HG03354 (cell line): Measurements from ENCODE around the gene ARHGAP15.

ENCODE experiments used
- ATAC-seq: cut with Tn5 transposase; IDR thresholded peaks from one replicate; pipeline ENCODE4 v1.9.1; 2021; ENCODE audit warnings: mild to moderate bottlenecking; ENCODE audit not compliant: unreplicated experiment, poor library complexity, severe bottlenecking

The ARHGAP15 gene

DNA sequence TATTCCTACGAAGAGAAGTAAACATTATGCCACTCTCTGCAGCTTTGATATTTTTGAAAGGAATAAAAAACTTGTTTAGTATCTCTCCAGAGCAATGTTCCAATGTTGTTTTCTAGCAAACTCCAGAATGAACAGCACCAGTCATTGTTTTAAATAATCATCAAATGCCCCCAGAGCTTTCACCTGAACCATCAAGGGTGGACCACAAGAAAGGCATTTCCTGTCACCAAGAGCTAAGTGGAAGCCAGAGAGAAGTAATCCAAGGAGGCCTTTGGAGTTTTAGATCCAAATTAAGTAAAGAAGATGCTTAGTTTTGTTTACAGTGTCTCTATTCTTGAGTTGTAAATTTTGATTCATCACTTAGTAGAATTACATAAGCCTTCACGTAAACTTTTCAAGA, 559.0 kb downstream of the ARHGAP15 start:
- no peak for ATAC-seq

DNA sequence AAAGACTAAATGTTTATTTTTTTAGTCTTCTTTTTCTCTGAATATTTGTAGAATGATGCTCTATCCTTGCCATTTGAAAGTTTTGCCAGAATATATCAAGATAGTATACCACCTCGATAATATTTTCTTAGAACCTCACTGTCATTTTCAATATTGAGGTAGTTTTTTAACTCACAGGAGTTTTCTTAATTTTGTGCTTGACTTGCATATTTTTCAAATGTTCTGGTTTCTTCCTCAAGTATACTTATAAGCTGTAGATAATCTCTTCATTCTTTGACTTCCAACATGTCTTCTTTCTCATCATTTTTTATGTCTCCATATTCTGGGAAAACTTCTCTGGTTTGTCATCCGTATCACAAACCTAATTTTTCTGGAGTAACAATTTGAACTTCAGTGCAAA, 559.6 kb downstream of the ARHGAP15 start:
- no peak for ATAC-seq

DNA sequence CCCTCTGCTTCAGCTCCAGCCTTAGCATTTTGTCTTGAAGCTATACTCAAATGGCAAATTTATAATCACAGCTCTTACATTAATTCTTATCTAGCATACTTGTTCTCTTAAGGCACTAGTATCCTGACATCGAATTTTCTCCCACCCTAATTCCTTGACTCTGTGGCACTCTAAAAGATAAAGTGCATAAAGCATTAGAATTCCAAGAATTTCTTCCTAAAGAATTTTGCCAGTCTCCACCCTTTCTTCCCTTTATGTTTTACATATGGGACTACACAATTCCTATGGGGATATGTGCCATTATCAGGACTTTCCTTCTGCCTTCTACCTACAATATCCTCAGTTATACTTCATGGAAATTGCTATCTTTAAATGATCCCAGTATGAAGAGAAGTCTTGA, 560.3 kb downstream of the ARHGAP15 start:
- ATAC-seq, result no peak

- no peak for ATAC-seq
Observed at GRCh38 chr2:143690235-143690634, 561.0 kb downstream of the ARHGAP15 start.

- no peak for ATAC-seq
Observed at GRCh38 chr2:143691121-143691520, 561.9 kb downstream of the ARHGAP15 start.

DNA sequence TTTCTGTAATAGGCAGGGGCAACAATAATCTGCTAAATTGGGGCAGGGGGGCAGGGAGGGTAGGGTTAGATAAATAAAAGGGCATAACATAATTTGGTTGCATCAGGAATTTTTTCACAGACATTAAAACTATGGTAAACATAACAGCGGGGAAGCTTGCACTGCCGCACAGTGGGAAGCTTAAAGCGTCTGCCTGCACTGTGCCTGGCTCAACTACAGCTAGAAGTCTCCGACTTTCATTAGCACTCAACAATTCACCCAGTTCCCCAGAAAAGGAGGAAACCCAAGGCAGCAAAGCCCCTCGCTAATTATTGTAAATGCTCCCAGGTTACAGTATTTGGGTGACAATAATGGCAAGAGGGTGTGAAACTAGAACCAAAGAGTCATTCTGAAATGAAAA, 562.9 kb downstream of the ARHGAP15 start:
- ATAC-seq, result no peak

DNA sequence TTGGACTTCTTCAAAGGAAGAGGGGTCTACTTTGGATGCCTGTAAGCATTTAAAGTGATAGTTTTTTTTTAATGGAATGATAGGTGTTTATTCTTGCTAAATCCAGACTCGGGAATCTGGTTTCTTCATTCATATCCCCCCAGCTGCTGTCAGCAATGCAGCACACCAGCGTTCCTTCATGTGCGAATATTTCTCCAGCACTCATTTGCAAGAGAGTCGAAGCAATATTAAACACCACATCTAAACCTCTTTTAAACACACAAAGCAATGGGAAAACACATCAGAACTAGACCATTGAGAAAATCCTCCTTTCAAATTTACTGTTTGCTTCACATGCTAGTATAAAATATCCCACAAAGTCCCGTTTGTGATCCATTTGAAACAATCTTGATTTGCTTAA, 563.7 kb downstream of the ARHGAP15 start:
- ATAC-seq, result no peak

DNA sequence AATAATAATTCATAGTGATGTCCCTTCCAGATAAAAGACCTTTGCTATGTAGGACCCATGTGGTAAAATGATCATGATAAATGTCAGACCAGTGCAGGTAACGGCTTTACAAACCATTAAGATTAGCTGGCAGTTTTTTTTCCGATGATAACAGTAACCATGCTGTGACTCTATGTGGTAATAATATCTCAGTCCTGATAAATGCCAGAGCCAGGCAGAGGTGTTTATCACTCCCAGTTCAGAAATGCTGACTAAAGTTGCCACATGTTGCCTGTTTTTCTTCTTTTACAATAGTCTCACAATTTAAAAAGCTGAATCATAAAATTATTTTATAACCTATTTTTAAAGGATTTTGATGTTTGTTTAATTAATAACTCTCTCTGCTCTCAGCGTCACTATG, 565.1 kb downstream of the ARHGAP15 start:
- no peak for ATAC-seq

DNA sequence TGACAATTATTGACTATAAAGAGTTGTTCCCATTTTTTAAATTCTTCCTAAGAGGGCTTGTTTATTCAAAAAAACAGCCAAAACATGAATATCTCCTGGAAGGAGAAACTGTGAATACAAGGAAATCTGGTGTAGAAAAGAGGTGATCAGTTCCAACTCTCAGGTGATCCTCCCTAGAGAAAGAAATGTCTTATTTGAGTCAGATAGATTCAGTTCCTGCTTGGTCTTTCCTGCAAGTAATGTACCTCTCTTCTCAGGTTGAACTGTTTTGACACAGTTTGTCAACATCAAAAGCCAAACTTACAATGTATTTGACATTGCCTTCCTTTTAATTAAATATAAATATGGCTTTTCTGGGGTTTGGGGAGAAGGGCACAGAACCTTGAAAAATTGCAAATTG, 567.4 kb downstream of the ARHGAP15 start:
- ATAC-seq, result peak; percentile 59

- no peak for ATAC-seq
Observed at GRCh38 chr2:143697744-143698143, 568.5 kb downstream of the ARHGAP15 start.

- ATAC-seq, result no peak
Observed at GRCh38 chr2:143698352-143698751, 569.1 kb downstream of the ARHGAP15 start.

- no peak for ATAC-seq
Observed at GRCh38 chr2:143698888-143699570, 569.8 kb downstream of the ARHGAP15 start.

- ATAC-seq, result no peak
Observed at GRCh38 chr2:143700865-143701264, 571.6 kb downstream of the ARHGAP15 start.

GRCh38 chr2:143701785-143702184, 572.6 kb downstream of the ARHGAP15 start:
- ATAC-seq, result no peak

- no peak for ATAC-seq
Observed at GRCh38 chr2:143702931-143703330, 573.7 kb downstream of the ARHGAP15 start.

GRCh38 chr2:143704451-143705106, 575.4 kb downstream of the ARHGAP15 start:
- ATAC-seq, result no peak

DNA sequence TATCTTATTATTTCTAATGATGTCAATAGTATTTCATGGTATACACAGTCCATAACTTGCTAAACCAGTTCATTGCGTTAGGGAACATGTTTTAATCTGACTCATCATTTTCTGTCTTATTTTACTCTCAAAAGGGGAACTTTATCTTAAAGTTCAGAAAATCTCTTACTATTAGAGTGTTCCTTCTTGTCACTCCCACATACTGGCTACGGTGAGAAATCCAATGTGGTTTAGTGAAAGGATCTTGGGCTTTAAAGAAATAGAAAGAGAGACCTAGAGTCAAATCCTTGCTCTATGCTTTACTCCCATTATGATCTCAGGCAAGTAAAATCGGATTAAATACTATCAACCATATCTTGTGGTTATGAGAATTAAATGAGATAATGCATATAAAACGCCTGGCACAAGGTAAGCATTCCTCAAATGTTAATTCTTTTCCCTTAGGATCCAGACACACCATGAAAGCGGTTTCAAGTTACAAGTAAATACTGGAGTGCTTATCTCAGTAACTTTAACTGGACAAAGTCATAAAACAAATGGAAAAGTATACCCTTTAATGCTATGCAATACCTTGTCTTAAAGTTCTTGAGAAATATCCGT, 576.0 kb downstream of the ARHGAP15 start:
- ATAC-seq, result no peak

GRCh38 chr2:143706354-143706753, 577.1 kb downstream of the ARHGAP15 start:
- ATAC-seq, result no peak

GRCh38 chr2:143708682-143709081, 579.5 kb downstream of the ARHGAP15 start:
- no peak for ATAC-seq

GRCh38 chr2:143710196-143710595, 581.0 kb downstream of the ARHGAP15 start:
- ATAC-seq, result no peak

- ATAC-seq, result no peak
Observed at GRCh38 chr2:143710879-143711278, 581.7 kb downstream of the ARHGAP15 start.
